Endometrial microvascular endothelial cells (primary cell): ENCODE measurements around the gene SYT4. TPM values are rescaled to one million over a fixed set of nuclear protein-coding genes. Genes with fewer than 3 reads are reported as not detected.

Experiments used
- in situ Hi-C: cut with HindIII; loops from 2 replicates; pipeline ENCODE4 v1.10.0; 2017; ENCODE audit warnings: low sequenced_read_pairs, low pct_unique_long_range_greater_than_20kb; ENCODE audit errors: inconsistent ontology term
- total RNA-seq: library from RNA; depleted of rRNA; stranded (reverse); fragments of >200 nt; gene quantifications from one replicate; pipeline ENCODE4 v1.2.3, GENCODE V29; 2015; ENCODE audit errors: inconsistent ontology term

The SYT4 gene
- total RNA-seq, 1 donor from 2014 or later: not detected

- in situ Hi-C loops: no loop called here
These were observed 42.4 kb downstream of the SYT4 start for GRCh38 chr18:43234889-43235288.

DNA sequence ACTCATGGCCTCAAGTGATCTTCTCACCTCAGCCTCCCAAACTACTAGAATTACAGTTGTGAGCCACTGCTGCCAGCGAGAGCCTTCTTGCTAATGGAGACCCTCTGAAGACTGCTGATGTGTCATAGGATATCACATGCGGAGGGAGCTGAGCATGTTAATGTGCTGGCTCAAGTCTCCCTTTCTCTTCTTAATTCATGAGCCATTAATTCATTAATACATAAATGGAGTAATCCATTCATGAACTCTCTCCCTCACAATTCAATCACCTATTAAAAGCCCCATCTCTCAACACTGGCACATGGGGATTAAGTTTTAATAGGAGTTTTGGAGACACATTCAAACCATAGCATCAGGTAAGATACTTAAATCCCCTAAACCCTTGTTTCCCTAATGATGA is 54.8 kb downstream of the SYT4 start:
- in situ Hi-C loops: no loop called here

- in situ Hi-C loops: no loop called here
These were observed 56.6 kb downstream of the SYT4 start for GRCh38 chr18:43220691-43221090.

Other genes with a start within 250 kb of the SYT4 start
- not detected for gene RIT2, start 161.8 kb downstream of the SYT4 start, total RNA-seq